Heart right ventricle (tissue), 16 donors: ENCODE data around the gene KIAA1671. TPM values are rescaled to one million over a fixed set of nuclear protein-coding genes. Genes with fewer than 3 reads are reported as not detected.
A peak's percentile ranks its signal among the peaks of the same experiment; 100 is the strongest.

ENCODE experiments used
- ATAC-seq, 8 donors: fragments of 200-7000 bp; cut with Tn5 transposase; one replicate each; pipeline ENCODE4 v1.9.1; 2020; ENCODE audit warnings: mild to moderate bottlenecking in 8 of 8, moderate library complexity in 8 of 8, moderate number of reproducible peaks in 1 of 8
- DNase-seq, 2 donors: peaks; one replicate each; pipeline ENCODE4 v3.0.0-alpha.2; 2020
- H3K27ac ChIP-seq, 10 donors: fragments of 200-600 bp; sonication (generic) in 2 of 10; one replicate each; pipeline versions ENCODE4 v1.5.0 to v1.8.0; 2020 to 2022; ENCODE audit warnings: mild to moderate bottlenecking in 3 of 10
- H3K27me3 ChIP-seq, 7 donors: fragments of 200-600 bp; one replicate each; pipeline ENCODE4 v1.8.0; 2021 to 2022; ENCODE audit warnings: mild to moderate bottlenecking in 2 of 7
- H3K36me3 ChIP-seq, 9 donors: fragments of 200-600 bp; sonication (generic) in 1 of 9; one replicate each; pipeline versions ENCODE4 v1.5.0 to v1.8.0; 2020 to 2022; ENCODE audit warnings: mild to moderate bottlenecking in 2 of 9
- H3K4me1 ChIP-seq, 9 donors: fragments of 200-600 bp; sonication (generic) in 1 of 9; one replicate each; pipeline versions ENCODE4 v1.5.0 to v1.8.0; 2020 to 2022; ENCODE audit warnings: mild to moderate bottlenecking in 4 of 9
- H3K4me3 ChIP-seq, 10 donors: fragments of 200-600 bp; sonication (generic) in 2 of 10; one replicate each; pipeline versions ENCODE4 v1.5.0 to v1.8.0; 2020 to 2022; ENCODE audit warnings: mild to moderate bottlenecking in 7 of 10, moderate library complexity in 2 of 10
- H3K9me3 ChIP-seq, 11 donors: fragments of 200-600 bp in 10 of 11; sonication (generic) in 2 of 11; one replicate each; pipeline versions ENCODE4 v1.5.0 to v1.8.0; 2013 to 2022; ENCODE audit warnings: mild to moderate bottlenecking in 2 of 11, control low read depth in 1 of 11, moderate library complexity in 1 of 11
- WGBS, 2 donors: extraction: QIAGEN DNeasy Blood & Tissue Kit; methylation state at CpG; one replicate each; pipeline ENCODE4 v1.1.7; 2013; ENCODE audit warnings: inconsistent platforms in 1 of 2; 5-methylcytosine and 5-hydroxymethylcytosine counted together
- intact Hi-C, 10 donors: fragments of 100-400 bp; cut with DNase I; formaldehyde crosslinking; loops; one replicate each; pipeline versions ENCODE4 v1.11.1 to v1.14.2; 2022
- polyA plus RNA-seq, 2 donors: library from polyadenylated mRNA; stranded (reverse); fragments of 200-250 nt; gene quantifications; one replicate each; pipeline ENCODE4 v1.2.3, GENCODE V29; 2013
- total RNA-seq, 10 donors: library from RNA; stranded (reverse); fragmentation: NEBNext Ultra II Directional in 3 of 10; extraction: Animal tissue kit (Norgen Biotek cat#: 25700) in 3 of 10; gene quantifications; one replicate each; pipeline versions ENCODE4 v1.2.1 to v1.2.4, GENCODE V29; 2021 to 2023
- TF ChIP-seq, protein P1 (sequence below), 9 donors: fragments of 200-600 bp; sonication (generic) in 2 of 9; IDR thresholded peaks; one replicate each; pipeline versions ENCODE4 v1.5.0 to v1.8.0; 2021 to 2022; ENCODE audit warnings: antibody characterized with exemption in 9 of 9, mild to moderate bottlenecking in 5 of 9, moderate library complexity in 1 of 9
- donor health status: Arrhythmogenic right ventricular cardiomyopathy.
- donor health status: ischemic (EF 13 %, LVEDD 7.1; RV severe dilation, severe dysfunction).
- donor health status: healthy with polysubstance abuse.
- donor health status: DM: no; HTN: yes; CAD: no.
- donor health status: DM: no; HTN: no; CAD: no.
- donor health status: ischemic (EF 25% LVEDD 6.9; RV normal size, moderate dysfunction).
- donor health status: ischemic (EF 25% LVEDD 5.7; RV mildly dilated, moderate dysfunction).
- donor health status: healthy.
- donor health status: DM: yes; HTN: yes; CAD: no.
- donor health status: Ischemic cardiomyopathy.
- donor health status: ischemic (EF 35%, LVEDD 5.7; RV mildly dilated, moderate dysfunction).
- donor health status: nonischemic (EF 11% LVEDD 7.7; RV severe dilation, severe dysfunction).
- donor health status: DM: yes; HTN: yes; CAD: no.
- donor health status: PGD.
- donor health status: ischemic (EF 29% LVEDD 5.4; RV normal size, mild dysfunction).
- donor health status: nonischemic (EF 23%, LVEDD 6.1; RV moderate dilation, normal function).

The KIAA1671 gene
- total and polyA plus RNA-seq, 12 donors: 2.9 to 26.2 (median 13.7) TPM

DNA sequence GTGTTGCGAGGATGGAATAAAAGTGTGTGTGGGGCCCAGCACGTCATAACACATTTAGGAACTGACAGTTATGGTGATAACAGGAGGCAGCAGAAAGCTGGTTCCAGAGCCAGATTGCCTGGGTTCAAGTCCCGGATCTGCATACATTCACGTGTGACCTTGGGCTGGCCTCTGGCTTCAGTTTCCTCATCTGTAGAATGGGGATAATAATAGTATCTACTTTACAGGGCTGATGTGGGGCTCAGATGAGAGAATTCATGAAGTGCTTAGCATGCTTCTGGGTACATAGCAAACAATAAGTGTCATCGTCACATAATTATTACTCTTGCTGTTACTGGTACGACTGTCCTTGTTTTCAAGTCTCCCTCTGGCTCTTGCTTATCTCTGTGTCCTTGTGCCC is 97.3 kb downstream of the KIAA1671 start:
- 94 to 98% methylated on average over 6 of the region's 6 CpGs for WGBS, 2 donors
- H3K4me1 ChIP-seq: peaks cover 0 to 31% (median 4%) of the 10 kb centered on the region in 9 donors
- peaks cover 0 to 9% (median 5%) of the 10 kb centered on the region in 11 donors for H3K9me3 ChIP-seq
- no peak overlapping the region for H3K27ac ChIP-seq
- DNase-seq (no peak), ATAC-seq (no peak)
- intact Hi-C loops: loop anchor here in 7 of 10 donors (2.0 to 10.0 kb wide), 7 partner anchors 97 to 285 kb away; partner anchors contain the start of genes KIAA1671 (in 3 of the 7) and PIWIL3 (in 2 of the 7)
- H3K4me3 ChIP-seq: no peak overlapping the region
- H3K36me3 ChIP-seq: peaks cover 0 to 40% (median 4%) of the 10 kb centered on the region in 9 donors
- TF ChIP-seq, protein P1, sequence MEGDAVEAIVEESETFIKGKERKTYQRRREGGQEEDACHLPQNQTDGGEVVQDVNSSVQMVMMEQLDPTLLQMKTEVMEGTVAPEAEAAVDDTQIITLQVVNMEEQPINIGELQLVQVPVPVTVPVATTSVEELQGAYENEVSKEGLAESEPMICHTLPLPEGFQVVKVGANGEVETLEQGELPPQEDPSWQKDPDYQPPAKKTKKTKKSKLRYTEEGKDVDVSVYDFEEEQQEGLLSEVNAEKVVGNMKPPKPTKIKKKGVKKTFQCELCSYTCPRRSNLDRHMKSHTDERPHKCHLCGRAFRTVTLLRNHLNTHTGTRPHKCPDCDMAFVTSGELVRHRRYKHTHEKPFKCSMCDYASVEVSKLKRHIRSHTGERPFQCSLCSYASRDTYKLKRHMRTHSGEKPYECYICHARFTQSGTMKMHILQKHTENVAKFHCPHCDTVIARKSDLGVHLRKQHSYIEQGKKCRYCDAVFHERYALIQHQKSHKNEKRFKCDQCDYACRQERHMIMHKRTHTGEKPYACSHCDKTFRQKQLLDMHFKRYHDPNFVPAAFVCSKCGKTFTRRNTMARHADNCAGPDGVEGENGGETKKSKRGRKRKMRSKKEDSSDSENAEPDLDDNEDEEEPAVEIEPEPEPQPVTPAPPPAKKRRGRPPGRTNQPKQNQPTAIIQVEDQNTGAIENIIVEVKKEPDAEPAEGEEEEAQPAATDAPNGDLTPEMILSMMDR (IDR thresholded peaks at IDR 0.05): no peak
- H3K27me3 ChIP-seq: no peaks in the 10 kb centered on the region

GRCh38 chr22:25050566-25050965 is 98.0 kb downstream of the KIAA1671 start:
- Histone ChIP-seq H3K36me3 (peaks cover 0 to 40% (median 4%) of the 10 kb centered on the region in 9 donors), H3K27ac (no peak overlapping the region), H3K4me1 (peaks cover 0 to 26% (median 0%) of the 10 kb centered on the region in 9 donors), H3K9me3 (peaks cover 0 to 9% (median 5%) of the 10 kb centered on the region in 11 donors), H3K4me3 (no peak overlapping the region), H3K27me3 (no peaks in the 10 kb centered on the region)
- DNase-seq: no peak
- WGBS, 2 donors: 97 to 99% methylated on average over 5 of the region's 5 CpGs
- intact Hi-C loops: loop anchor here in 4 of 10 donors (2.0 to 10.0 kb wide), 3 partner anchors 100 to 286 kb away; partner anchors contain the start of gene PIWIL3 (in 2 of the 4)
- ATAC-seq: no peak
- TF ChIP-seq, protein P1 (IDR thresholded peaks at IDR 0.05): no peak

DNA sequence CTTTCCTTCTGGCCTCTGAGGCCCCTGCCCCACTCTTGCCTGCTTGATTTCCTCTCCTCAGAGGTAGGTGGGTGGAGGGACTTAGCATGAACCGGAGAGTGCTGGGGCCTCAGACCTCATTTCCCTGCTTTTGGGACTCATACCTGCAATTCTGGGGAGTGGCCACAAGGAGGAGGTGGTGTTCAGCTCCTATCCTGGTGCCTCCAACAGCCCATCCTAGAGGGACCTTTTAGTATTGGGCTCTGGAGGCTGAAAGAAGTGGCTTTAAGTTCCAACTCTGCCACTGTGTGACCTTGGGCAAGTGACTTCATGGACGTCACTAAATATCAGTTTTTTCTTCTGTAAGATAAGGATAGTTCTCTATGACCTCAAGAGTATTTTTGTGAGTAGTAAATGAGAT is 98.6 kb downstream of the KIAA1671 start:
- TF ChIP-seq, protein P1 (IDR thresholded peaks at IDR 0.05): peak in 5 of 9 donors; percentile 10 to 28 (median 24)
- 90 to 96% methylated on average over 2 of the region's 2 CpGs for WGBS, 2 donors
- DNase-seq (no peak), ATAC-seq (no peak)
- Histone ChIP-seq H3K36me3 (peaks cover 0 to 40% (median 4%) of the 10 kb centered on the region in 9 donors), H3K9me3 (peaks cover 0 to 9% (median 5%) of the 10 kb centered on the region in 11 donors), H3K4me3 (no peak overlapping the region), H3K4me1 (peaks cover 0 to 26% (median 0%) of the 10 kb centered on the region in 9 donors), H3K27me3 (no peaks in the 10 kb centered on the region), H3K27ac (no peak overlapping the region)
- intact Hi-C loops: loop anchor here in 4 of 10 donors (2.0 to 10.0 kb wide), 3 partner anchors 100 to 286 kb away; partner anchors contain the start of gene PIWIL3 (in 2 of the 4)

GRCh38 chr22:25051983-25052710 is 99.6 kb downstream of the KIAA1671 start:
- TF ChIP-seq, protein P1 (IDR thresholded peaks at IDR 0.05): no peak
- peaks cover 0 to 26% (median 0%) of the 10 kb centered on the region in 9 donors for H3K4me1 ChIP-seq
- H3K4me3 ChIP-seq: no peak overlapping the region
- peak in 7 of 8 donors; percentile 41 to 77 (median 50) for ATAC-seq
- H3K9me3 ChIP-seq: peaks cover 0 to 9% (median 5%) of the 10 kb centered on the region in 11 donors
- H3K36me3 ChIP-seq: peaks cover 0 to 40% (median 4%) of the 10 kb centered on the region in 9 donors
- intact Hi-C loops: loop anchor here in 4 of 10 donors (2.0 to 10.0 kb wide), 3 partner anchors 101 to 287 kb away; partner anchors contain the start of gene PIWIL3 (in 2 of the 4)
- no peaks in the 10 kb centered on the region for H3K27me3 ChIP-seq
- H3K27ac ChIP-seq: no peak overlapping the region
- 69% methylated on average over 9 of the region's 9 CpGs for WGBS, 2 donors
- DNase-seq: peak in 1 of 2 donors; percentile 52
